Psoas muscle (tissue), 8 donors: ENCODE data around the gene PDSS1. TPM values are rescaled to one million over a fixed set of nuclear protein-coding genes. Genes with fewer than 3 reads are reported as not detected.
"Not testable (repeated sequence)": the region's sequence is repeated elsewhere in the genome, so short reads cannot be mapped to it uniquely, and the experiment has no call there.

ENCODE experiments used
- ATAC-seq, 4 donors: fragments of 200-7000 bp; cut with Tn5 transposase; one replicate each; pipeline ENCODE4 v1.9.1; 2020; ENCODE audit warnings: moderate library complexity in 3 of 4, mild to moderate bottlenecking in 2 of 4
- DNase-seq, 2 donors: peaks; one replicate each; pipeline ENCODE4 v3.0.0-alpha.2; 2020
- H3K27ac ChIP-seq: fragments of 200-600 bp; one replicate; pipeline ENCODE4 v1.8.0; 2022
- H3K27me3 ChIP-seq, 3 donors: fragments of 200-600 bp in 1 of 3; one replicate each; pipeline versions ENCODE4 v1.6.1 to v1.8.0; 2013 to 2022; ENCODE audit warnings: low read length in 2 of 3, mild to moderate bottlenecking in 2 of 3, moderate library complexity in 1 of 3; ENCODE audit not compliant: insufficient read depth in 3 of 3
- H3K36me3 ChIP-seq, 2 donors: fragments of 200-600 bp in 1 of 2; one replicate each; pipeline versions ENCODE4 v1.6.1 to v1.8.0; 2013 to 2022; ENCODE audit warnings: low read depth in 1 of 2, mild to moderate bottlenecking in 1 of 2, moderate library complexity in 1 of 2; ENCODE audit not compliant: insufficient read depth in 1 of 2
- H3K4me1 ChIP-seq: fragments of 200-600 bp; one replicate; pipeline ENCODE4 v1.8.0; 2022
- H3K4me3 ChIP-seq: fragments of 200-600 bp; one replicate; pipeline ENCODE4 v1.8.0; 2022; ENCODE audit warnings: mild to moderate bottlenecking
- H3K9me3 ChIP-seq: fragments of 200-600 bp; one replicate; pipeline ENCODE4 v1.8.0; 2022
- WGBS, 3 donors: extraction: QIAGEN DNeasy Blood & Tissue Kit; methylation state at CpG; one replicate each; pipeline versions ENCODE4 v1.1.6 to v1.1.7; 2013; 5-methylcytosine and 5-hydroxymethylcytosine counted together
- intact Hi-C, 2 donors: fragments of 100-400 bp; cut with DNase I; formaldehyde crosslinking; loops; one replicate each; pipeline versions ENCODE4 v1.11.0 to v1.14.2; 2022
- polyA plus RNA-seq, 3 donors: library from polyadenylated mRNA; stranded (reverse); fragments of 200-250 nt; gene quantifications; one replicate each; pipeline ENCODE4 v1.2.3, GENCODE V29; 2013
- total RNA-seq, 4 donors: library from RNA; stranded (reverse); fragmentation: NEBNext Ultra II Directional in 2 of 4; extraction: Animal tissue kit (Norgen Biotek cat#: 25700) in 2 of 4; gene quantifications; one replicate each; pipeline versions ENCODE4 v1.2.1 to v1.2.4, GENCODE V29; 2021 to 2023
- TF ChIP-seq, protein P1 (sequence below): fragments of 200-600 bp; IDR thresholded peaks from one replicate; pipeline ENCODE4 v1.8.0; 2022; ENCODE audit warnings: antibody characterized with exemption
- donor health status: healthy with polysubstance abuse.
- donor health status: DM: no; HTN: no; CAD: no; lungs with moderate emphysema.
- donor health status: Bipolar disorder and iron deficiency.
- donor health status: healthy.
- donor health status: DM: yes; HTN: yes; CAD: no.
- donor health status: DM: no; HTN: no; CAD: no.
- donor health status: DM: no; HTN: no; CAD: no.
- donor health status: DM: yes; HTN: yes; CAD: no.

PDSS1 gene
- total and polyA plus RNA-seq, 7 donors = 4.3 to 51.9 (median 13.4) TPM

DNA sequence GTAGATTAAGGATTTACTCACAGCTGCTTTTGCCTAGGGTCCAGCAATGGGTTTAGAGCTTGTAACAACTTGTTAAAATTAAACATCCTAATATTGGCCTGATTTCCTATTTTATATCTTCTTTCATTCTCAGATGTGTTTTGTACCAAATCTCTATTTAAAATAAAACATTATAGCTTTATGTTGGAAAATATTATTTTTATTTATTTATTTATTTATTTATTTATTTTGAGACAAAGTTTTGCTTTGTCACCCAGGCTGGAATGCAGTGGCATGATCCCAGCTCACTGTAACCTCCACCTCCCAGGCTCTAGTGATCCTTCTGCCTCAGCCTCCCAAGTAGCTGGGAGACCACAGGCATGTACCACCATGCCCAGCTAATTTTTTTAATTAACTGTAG lies 17.9 kb upstream of the PDSS1 start:
- DNase-seq = no peak
- TF ChIP-seq, protein P1, sequence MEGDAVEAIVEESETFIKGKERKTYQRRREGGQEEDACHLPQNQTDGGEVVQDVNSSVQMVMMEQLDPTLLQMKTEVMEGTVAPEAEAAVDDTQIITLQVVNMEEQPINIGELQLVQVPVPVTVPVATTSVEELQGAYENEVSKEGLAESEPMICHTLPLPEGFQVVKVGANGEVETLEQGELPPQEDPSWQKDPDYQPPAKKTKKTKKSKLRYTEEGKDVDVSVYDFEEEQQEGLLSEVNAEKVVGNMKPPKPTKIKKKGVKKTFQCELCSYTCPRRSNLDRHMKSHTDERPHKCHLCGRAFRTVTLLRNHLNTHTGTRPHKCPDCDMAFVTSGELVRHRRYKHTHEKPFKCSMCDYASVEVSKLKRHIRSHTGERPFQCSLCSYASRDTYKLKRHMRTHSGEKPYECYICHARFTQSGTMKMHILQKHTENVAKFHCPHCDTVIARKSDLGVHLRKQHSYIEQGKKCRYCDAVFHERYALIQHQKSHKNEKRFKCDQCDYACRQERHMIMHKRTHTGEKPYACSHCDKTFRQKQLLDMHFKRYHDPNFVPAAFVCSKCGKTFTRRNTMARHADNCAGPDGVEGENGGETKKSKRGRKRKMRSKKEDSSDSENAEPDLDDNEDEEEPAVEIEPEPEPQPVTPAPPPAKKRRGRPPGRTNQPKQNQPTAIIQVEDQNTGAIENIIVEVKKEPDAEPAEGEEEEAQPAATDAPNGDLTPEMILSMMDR = no peak
- Histone ChIP-seq H3K27ac (no peak overlapping the region), H3K27me3 (no peaks in the 10 kb centered on the region), H3K4me3 (no peak overlapping the region), H3K36me3 (no peaks in the 10 kb centered on the region), H3K9me3 (no peaks in the 10 kb centered on the region), H3K4me1 (no peaks in the 10 kb centered on the region)
- no peak for ATAC-seq
- intact Hi-C loops = no loop called here

DNA sequence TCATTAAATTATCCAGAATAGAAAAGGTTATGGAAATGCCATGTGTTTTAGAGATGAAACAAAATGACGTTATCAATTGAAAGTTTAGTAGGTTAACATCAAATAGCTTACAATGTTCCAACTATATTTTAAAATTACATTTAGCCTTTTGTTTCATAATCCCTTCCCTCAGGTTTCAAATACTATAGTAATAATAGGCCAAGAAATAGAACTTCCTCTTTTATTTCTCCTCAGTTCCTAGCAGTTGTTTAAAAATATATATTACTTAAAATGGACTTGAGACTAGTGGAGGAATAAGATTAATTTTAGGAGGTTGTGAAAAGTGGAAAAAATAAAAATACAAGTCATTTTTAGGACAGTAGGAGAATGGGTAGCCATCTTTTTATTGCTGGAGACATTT lies 16.4 kb upstream of the PDSS1 start:
- H3K4me3 ChIP-seq = no peak overlapping the region
- no peak for ATAC-seq
- no peak for DNase-seq
- no peak overlapping the region for H3K27ac ChIP-seq
- H3K27me3 ChIP-seq = no peaks in the 10 kb centered on the region
- TF ChIP-seq, protein P1 = no peak
- H3K9me3 ChIP-seq = no peaks in the 10 kb centered on the region
- no peaks in the 10 kb centered on the region for H3K36me3 ChIP-seq
- 78 to 87% (median 86%) methylated on average over 1 of the region's 1 CpG for WGBS, 3 donors
- intact Hi-C loops = loop anchor here in 1 of 2 donors (5.0 kb wide), 1 partner anchor 201 kb away; no protein-coding TSS in a partner anchor
- no peaks in the 10 kb centered on the region for H3K4me1 ChIP-seq

DNA sequence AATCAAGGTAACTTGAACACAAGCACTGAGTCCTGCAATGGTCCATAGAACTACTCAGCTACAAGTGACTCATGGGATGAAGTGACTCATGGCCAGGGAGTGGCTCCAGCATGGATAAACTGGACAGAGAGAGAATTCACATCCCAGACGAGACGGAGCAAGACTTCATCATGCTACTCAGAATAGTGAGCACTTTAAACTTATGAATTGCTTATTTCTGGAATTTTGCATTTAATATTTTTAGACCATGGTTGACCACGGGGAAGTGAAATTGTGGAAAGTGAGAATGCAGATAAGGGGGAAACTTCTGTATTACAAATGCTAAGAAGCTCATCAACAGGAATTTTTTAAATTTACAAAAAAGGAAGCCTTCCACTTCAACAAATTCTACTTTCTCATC lies 15.5 kb upstream of the PDSS1 start:
- not testable (repeated sequence) for H3K9me3 ChIP-seq, DNase-seq, H3K4me1 ChIP-seq, H3K4me3 ChIP-seq, H3K27ac ChIP-seq, H3K27me3 ChIP-seq, H3K36me3 ChIP-seq
- WGBS, 3 donors = 33 to 46% (median 37%) methylated on average over 3 of the region's 3 CpGs
- intact Hi-C loops = loop anchor here in 1 of 2 donors (5.0 kb wide), 1 partner anchor 200 kb away; no protein-coding TSS in a partner anchor
- ATAC-seq = peak in 2 of 4 donors; percentile 65 to 77

DNA sequence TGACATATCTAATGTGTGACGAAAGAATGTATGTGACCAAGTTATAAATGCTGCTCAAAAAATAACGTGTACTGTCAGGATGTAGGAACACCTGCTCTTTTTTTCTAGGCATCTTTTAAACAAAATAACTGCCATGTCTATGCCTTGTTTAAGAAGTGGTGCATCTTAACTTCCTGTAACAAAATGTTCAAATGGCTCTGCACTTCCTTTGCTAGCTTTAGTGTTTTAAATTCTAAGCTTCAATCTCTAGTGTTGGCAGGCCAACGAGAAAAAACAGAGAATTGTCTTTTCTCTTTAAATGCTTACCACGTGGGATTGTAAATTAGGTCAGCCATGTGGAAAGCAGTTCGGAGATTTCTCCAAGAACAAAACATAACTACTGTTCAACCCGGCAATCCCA lies 14.6 kb upstream of the PDSS1 start:
- TF ChIP-seq, protein P1 = no peak
- 59 to 63% (median 62%) methylated on average over 6 of the region's 6 CpGs for WGBS, 3 donors
- no peak overlapping the region for H3K27ac ChIP-seq
- H3K9me3 ChIP-seq = no peaks in the 10 kb centered on the region
- no peaks in the 10 kb centered on the region for H3K27me3 ChIP-seq
- no peaks in the 10 kb centered on the region for H3K4me1 ChIP-seq
- no peak for DNase-seq
- ATAC-seq = no peak
- no peaks in the 10 kb centered on the region for H3K36me3 ChIP-seq
- H3K4me3 ChIP-seq = no peak overlapping the region
- intact Hi-C loops = loop anchor here in 1 of 2 donors (5.0 kb wide), 1 partner anchor 199 kb away; no protein-coding TSS in a partner anchor

DNA sequence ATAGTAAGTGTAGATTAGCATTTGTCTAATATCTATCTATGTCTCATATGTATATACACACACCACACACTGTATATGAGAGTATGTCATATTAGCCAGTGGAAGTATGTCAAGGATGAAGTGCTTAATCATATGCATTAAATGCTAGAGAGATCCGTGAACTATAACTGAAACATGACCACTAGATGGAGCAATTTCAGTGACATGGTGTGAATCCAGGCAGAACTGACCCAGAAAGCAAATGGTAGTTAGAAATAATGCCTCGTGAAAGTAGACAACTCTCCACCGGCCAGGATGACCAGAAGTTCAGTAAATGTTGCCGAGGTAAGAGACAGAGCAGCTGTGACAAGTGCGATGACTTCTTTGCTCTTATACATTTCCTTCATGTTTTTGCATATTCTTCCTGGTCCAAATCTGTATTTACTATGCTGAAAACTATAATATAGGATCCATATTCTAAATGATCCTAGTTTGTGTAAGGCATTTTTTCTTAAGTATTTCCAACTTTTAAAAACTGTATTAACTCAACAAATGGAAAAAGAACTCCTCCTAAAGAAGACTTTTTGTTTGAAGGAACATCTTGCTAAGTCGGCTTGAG lies 12.7 kb upstream of the PDSS1 start:
- H3K4me3 ChIP-seq = not testable (repeated sequence)
- intact Hi-C loops = loop anchor here in 1 of 2 donors (5.0 kb wide), 1 partner anchor 198 kb away; no protein-coding TSS in a partner anchor
- TF ChIP-seq, protein P1 = peak; percentile 41

More for the DNA sequence above, 12.7 kb upstream of the PDSS1 start:
- WGBS, 3 donors = 21 to 27% (median 25%) methylated on average over 6 of the region's 6 CpGs
- not testable (repeated sequence) for H3K36me3 ChIP-seq, DNase-seq, H3K27me3 ChIP-seq, H3K9me3 ChIP-seq, H3K27ac ChIP-seq, H3K4me1 ChIP-seq
- peak in 3 of 4 donors; percentile 27 to 86 (median 66) for ATAC-seq
